ENCODE measurements around the gene LFNG. TPM values are rescaled to one million over a fixed set of nuclear protein-coding genes. Genes with fewer than 3 reads are reported as not detected.
A peak's percentile ranks its signal among the peaks of the same experiment; 100 is the strongest.

LFNG gene
- total RNA-seq, 1 donor from 2014 or later, result 58.0 TPM

DNA sequence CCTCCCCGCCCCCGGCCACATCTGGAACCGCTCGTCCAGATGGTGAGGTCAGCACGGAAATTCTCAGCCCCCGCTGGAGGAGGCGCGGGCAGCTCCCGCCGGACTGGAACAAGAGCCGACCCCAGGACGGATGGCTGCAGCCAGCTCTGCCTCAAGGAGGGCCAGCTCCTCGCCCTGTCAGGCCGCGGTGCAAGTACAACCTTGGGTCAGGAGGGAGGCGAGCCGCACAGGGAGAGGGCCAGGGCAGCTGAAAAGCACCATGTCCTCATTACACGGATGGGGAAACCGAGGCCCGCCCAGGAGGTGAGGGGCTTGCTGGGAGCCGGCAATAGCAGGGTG is 39.5 kb upstream of the LFNG start:
- Mint-ChIP-seq H3K9me3 (peaks cover 5% of the 10 kb centered on the region), H3K4me1 (peaks cover 35% of the 10 kb centered on the region), H3K36me3 (no peaks in the 10 kb centered on the region), H3K27ac (peak overlapping the region; percentile 69), H3K4me3 (no peak overlapping the region), H3K27me3 (ENCODE audit: insufficient read depth, low read depth) (peaks cover 15% of the 10 kb centered on the region)
- Histone ChIP-seq H4K20me1 (ENCODE audit: low read depth) (no peaks in the 10 kb centered on the region), H3K4me3 (no peak overlapping the region), H3K27ac (no peak overlapping the region), H3K36me3 (no peaks in the 10 kb centered on the region), H3K9me3 (ENCODE audit: low read depth) (no peaks in the 10 kb centered on the region), H3K79me2 (ENCODE audit: low read depth) (no peaks in the 10 kb centered on the region), H3K9ac (no peak overlapping the region), H3K27me3 (no peaks in the 10 kb centered on the region), H3K4me2 (no peak overlapping the region), H3K4me1 (peaks cover 22% of the 10 kb centered on the region), H2AFZ (replicated peaks) (no peak overlapping the region), H3F3A (ENCODE audit: low read depth) (peaks cover 4% of the 10 kb centered on the region)
- no peak for DNase-seq (ENCODE audit: low spot score)
- TF ChIP-seq EZH2 (IDR thresholded peaks at IDR 0.05) (no peak), EZH2phosphoT487 (IDR thresholded peaks at IDR 0.05) (no peak)
- TF ChIP-seq, protein P1, sequence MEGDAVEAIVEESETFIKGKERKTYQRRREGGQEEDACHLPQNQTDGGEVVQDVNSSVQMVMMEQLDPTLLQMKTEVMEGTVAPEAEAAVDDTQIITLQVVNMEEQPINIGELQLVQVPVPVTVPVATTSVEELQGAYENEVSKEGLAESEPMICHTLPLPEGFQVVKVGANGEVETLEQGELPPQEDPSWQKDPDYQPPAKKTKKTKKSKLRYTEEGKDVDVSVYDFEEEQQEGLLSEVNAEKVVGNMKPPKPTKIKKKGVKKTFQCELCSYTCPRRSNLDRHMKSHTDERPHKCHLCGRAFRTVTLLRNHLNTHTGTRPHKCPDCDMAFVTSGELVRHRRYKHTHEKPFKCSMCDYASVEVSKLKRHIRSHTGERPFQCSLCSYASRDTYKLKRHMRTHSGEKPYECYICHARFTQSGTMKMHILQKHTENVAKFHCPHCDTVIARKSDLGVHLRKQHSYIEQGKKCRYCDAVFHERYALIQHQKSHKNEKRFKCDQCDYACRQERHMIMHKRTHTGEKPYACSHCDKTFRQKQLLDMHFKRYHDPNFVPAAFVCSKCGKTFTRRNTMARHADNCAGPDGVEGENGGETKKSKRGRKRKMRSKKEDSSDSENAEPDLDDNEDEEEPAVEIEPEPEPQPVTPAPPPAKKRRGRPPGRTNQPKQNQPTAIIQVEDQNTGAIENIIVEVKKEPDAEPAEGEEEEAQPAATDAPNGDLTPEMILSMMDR (IDR thresholded peaks at IDR 0.05), result no peak

DNA sequence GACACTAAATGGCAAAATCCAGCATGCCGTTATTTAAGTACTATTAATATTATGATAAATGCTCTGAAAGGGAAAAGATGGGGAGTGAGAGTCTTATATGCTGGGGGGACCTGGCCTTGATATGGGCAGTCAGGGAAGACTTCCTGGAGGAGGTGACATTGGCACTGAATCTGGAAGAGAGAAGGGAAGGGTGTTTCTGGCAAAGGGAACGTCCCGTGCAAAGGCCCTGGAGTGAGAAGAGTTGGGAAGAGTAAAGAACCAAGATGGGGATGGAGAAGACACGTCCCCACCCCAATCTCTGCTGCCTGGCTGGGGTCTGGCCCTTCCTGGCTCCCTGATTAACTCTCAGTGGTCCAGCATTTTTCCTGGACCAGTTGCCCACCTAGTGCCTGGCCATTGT is 38.4 kb upstream of the LFNG start:
- H3K4me3 ChIP-seq, result no peak overlapping the region
- H3K4me3 Mint-ChIP-seq, result no peak overlapping the region
- TF ChIP-seq, protein P1 (IDR thresholded peaks at IDR 0.05), result no peak
- TF ChIP-seq EZH2phosphoT487 (IDR thresholded peaks at IDR 0.05) (no peak), EZH2 (IDR thresholded peaks at IDR 0.05) (no peak)
- no peaks in the 10 kb centered on the region for H3K27me3 ChIP-seq
- peaks cover 15% of the 10 kb centered on the region for H3K27me3 Mint-ChIP-seq (ENCODE audit: insufficient read depth, low read depth)
- no peaks in the 10 kb centered on the region for H4K20me1 ChIP-seq (ENCODE audit: low read depth)
- DNase-seq (ENCODE audit: low spot score), result no peak
- peaks cover 22% of the 10 kb centered on the region for H3K4me1 ChIP-seq
- peaks cover 36% of the 10 kb centered on the region for H3K4me1 Mint-ChIP-seq
- no peak overlapping the region for H3K27ac ChIP-seq
- H3K9me3 Mint-ChIP-seq, result peaks cover 5% of the 10 kb centered on the region
- H3K36me3 Mint-ChIP-seq, result no peaks in the 10 kb centered on the region
- H3K36me3 ChIP-seq, result no peaks in the 10 kb centered on the region
- H3K27ac Mint-ChIP-seq, result peak overlapping the region; percentile 78
- H3F3A ChIP-seq (ENCODE audit: low read depth), result peaks cover 4% of the 10 kb centered on the region
- H3K4me2 ChIP-seq, result no peak overlapping the region
- no peaks in the 10 kb centered on the region for H3K9me3 ChIP-seq (ENCODE audit: low read depth)
- H3K9ac ChIP-seq, result no peak overlapping the region
- H2AFZ ChIP-seq (replicated peaks), result no peak overlapping the region
- no peaks in the 10 kb centered on the region for H3K79me2 ChIP-seq (ENCODE audit: low read depth)

DNA sequence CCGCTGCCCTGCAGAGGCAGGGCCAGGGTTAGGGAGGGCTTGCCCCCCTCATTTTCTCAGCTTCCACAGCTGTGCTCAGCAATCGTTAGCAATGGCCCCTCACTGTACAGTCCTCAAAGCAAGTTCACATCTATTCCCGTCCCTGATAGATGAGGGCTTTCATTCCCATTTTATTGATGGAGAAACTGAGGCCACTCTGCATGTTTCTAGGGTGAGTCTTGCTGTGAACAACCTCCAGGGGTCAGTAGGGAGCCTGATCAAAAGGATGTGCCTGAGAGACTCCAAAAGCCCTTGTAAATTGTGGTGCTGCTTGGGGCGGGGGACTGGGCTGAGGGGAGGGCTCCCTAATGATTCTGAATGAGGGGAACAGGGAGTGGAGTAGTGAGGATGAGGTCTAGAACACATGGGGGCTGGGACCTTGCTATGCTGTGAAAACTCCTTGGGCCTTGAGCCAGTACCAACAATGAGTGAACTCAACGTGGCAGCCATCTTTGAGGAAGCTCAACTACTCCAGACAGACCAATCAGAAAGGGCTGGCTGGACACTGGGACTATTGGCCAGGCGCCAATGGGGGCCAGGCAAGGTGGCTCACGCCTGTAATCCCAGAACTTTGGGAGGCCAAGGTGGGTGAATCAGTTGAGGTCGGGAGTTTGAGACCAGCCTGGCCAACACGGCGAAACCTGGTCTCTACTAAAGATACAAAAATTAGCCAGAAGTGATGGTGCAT is 36.7 kb upstream of the LFNG start:
- H3K4me3 ChIP-seq, result no peak overlapping the region
- H3K27me3 ChIP-seq, result no peaks in the 10 kb centered on the region
- Mint-ChIP-seq H3K27ac (no peak overlapping the region), H3K4me1 (peaks cover 27% of the 10 kb centered on the region), H3K4me3 (no peak overlapping the region), H3K27me3 (ENCODE audit: insufficient read depth, low read depth) (peaks cover 15% of the 10 kb centered on the region), H3K9me3 (peaks cover 5% of the 10 kb centered on the region), H3K36me3 (no peaks in the 10 kb centered on the region)
- H2AFZ ChIP-seq (replicated peaks), result no peak overlapping the region
- H3F3A ChIP-seq (ENCODE audit: low read depth), result peaks cover 4% of the 10 kb centered on the region
- TF ChIP-seq, protein P1 (IDR thresholded peaks at IDR 0.05), result peak; percentile 12
- TF ChIP-seq EZH2phosphoT487 (IDR thresholded peaks at IDR 0.05), result no peak
- no peaks in the 10 kb centered on the region for H4K20me1 ChIP-seq (ENCODE audit: low read depth)
- no peak overlapping the region for H3K4me2 ChIP-seq
- no peaks in the 10 kb centered on the region for H3K79me2 ChIP-seq (ENCODE audit: low read depth)
- no peak for DNase-seq (ENCODE audit: low spot score)
- H3K36me3 ChIP-seq, result no peaks in the 10 kb centered on the region
- H3K4me1 ChIP-seq, result peaks cover 7% of the 10 kb centered on the region
- H3K9me3 ChIP-seq (ENCODE audit: low read depth), result no peaks in the 10 kb centered on the region
- no peak overlapping the region for H3K9ac ChIP-seq
- no peak overlapping the region for H3K27ac ChIP-seq

Data from neural progenitor cell (in vitro differentiated cells).